ENCODE data around the gene ARID5A.
A peak's percentile ranks its signal among the peaks of the same experiment; 100 is the strongest.

Gene ARID5A

GRCh38 chr2:96546797-96547196 is 10.2 kb downstream of the ARID5A start:
- no peak for DNase-seq (ENCODE audit: extremely low read depth, low read depth)
- TF ChIP-seq CTCF (IDR thresholded peaks at IDR 0.05; ENCODE audit: low read depth, low read length): no peak

GRCh38 chr2:96547203-96547641 is 10.7 kb downstream of the ARID5A start:
- TF ChIP-seq CTCF (IDR thresholded peaks at IDR 0.05; ENCODE audit: low read depth, low read length): no peak
- no peak for DNase-seq (ENCODE audit: extremely low read depth, low read depth)

GRCh38 chr2:96547731-96548171 is 11.2 kb downstream of the ARID5A start:
- DNase-seq (ENCODE audit: extremely low read depth, low read depth): no peak
- TF ChIP-seq CTCF (IDR thresholded peaks at IDR 0.05; ENCODE audit: low read depth, low read length): no peak

- no peak for DNase-seq (ENCODE audit: extremely low read depth, low read depth)
- no peak for TF ChIP-seq CTCF (IDR thresholded peaks at IDR 0.05; ENCODE audit: low read depth, low read length)
These were observed 12.3 kb downstream of the ARID5A start for GRCh38 chr2:96548558-96549465.

GRCh38 chr2:96549466-96549785 is 12.9 kb downstream of the ARID5A start:
- TF ChIP-seq CTCF (IDR thresholded peaks at IDR 0.05; ENCODE audit: low read depth, low read length): no peak
- DNase-seq (ENCODE audit: extremely low read depth, low read depth): no peak

- no peak for DNase-seq (ENCODE audit: extremely low read depth, low read depth)
These were observed 13.6 kb downstream of the ARID5A start for GRCh38 chr2:96549967-96550786.

More at GRCh38 chr2:96549967-96550786, 13.6 kb downstream of the ARID5A start:
- TF ChIP-seq CTCF (IDR thresholded peaks at IDR 0.05; ENCODE audit: low read depth, low read length): peak; percentile 15

Measured in AG09319 (cell line).